ENCODE data around the gene TRIM9. TPM values are rescaled to one million over a fixed set of nuclear protein-coding genes. Genes with fewer than 3 reads are reported as not detected.

TRIM9 gene
- total and polyA plus RNA-seq, 2 experiments from 2014 or later, result 2.3 to 4.1 TPM

DNA sequence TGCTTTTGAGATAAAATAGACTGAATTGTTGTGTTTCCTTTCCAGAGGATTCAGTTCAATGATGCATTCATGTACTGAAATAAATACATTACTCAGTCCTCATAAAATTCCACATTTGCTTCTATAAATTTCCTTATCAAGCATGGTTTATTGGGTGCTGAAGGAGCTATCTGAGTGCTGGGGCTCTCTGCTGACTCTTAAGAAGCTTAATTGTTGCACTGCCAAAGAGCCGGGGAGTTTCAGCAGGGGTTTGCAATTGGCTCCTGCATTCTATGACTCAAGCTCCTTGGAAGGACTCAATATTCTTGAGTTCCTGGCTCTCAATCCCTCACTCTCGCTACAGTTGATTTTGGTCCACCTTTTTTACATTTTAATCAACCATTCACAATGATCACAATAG, 80.8 kb downstream of the TRIM9 start:
- Histone ChIP-seq H3K4me1 (ENCODE audit: low read depth) (peaks cover 9% of the 10 kb centered on the region), H3K36me3 (no peaks in the 10 kb centered on the region), H3K27ac (no peak overlapping the region), H3K27me3 (no peaks in the 10 kb centered on the region), H3K4me3 (no peak overlapping the region), H3K9me3 (ENCODE audit: low read depth) (no peaks in the 10 kb centered on the region)
- DNase-seq (ENCODE audit: low read depth in 1 of 2, low spot score in 1 of 2), result peak in 1 of 2 donors; percentile 88
- TF ChIP-seq CTCF (IDR thresholded peaks at IDR 0.05; ENCODE audit: low read depth, low read length), result no peak

- H3K36me3 ChIP-seq, result no peaks in the 10 kb centered on the region
- no peaks in the 10 kb centered on the region for H3K9me3 ChIP-seq (ENCODE audit: low read depth)
- no peak for DNase-seq (ENCODE audit: low read depth in 1 of 2, low spot score in 1 of 2)
- TF ChIP-seq CTCF (IDR thresholded peaks at IDR 0.05; ENCODE audit: low read depth, low read length), result no peak
- no peak overlapping the region for H3K4me3 ChIP-seq
- H3K4me1 ChIP-seq (ENCODE audit: low read depth), result peaks cover 5% of the 10 kb centered on the region
- H3K27me3 ChIP-seq, result no peaks in the 10 kb centered on the region
- no peak overlapping the region for H3K27ac ChIP-seq
Measured at GRCh38 chr14:51012055-51012454, 82.8 kb downstream of the TRIM9 start.

GRCh38 chr14:51008446-51008845, 86.5 kb downstream of the TRIM9 start:
- Histone ChIP-seq H3K9me3 (ENCODE audit: low read depth) (no peaks in the 10 kb centered on the region), H3K27me3 (no peaks in the 10 kb centered on the region), H3K36me3 (no peaks in the 10 kb centered on the region), H3K27ac (no peak overlapping the region), H3K4me3 (no peak overlapping the region), H3K4me1 (ENCODE audit: low read depth) (peaks cover 29% of the 10 kb centered on the region)
- DNase-seq (ENCODE audit: low read depth in 1 of 2, low spot score in 1 of 2), result no peak
- no peak for TF ChIP-seq CTCF (IDR thresholded peaks at IDR 0.05; ENCODE audit: low read depth, low read length)

GRCh38 chr14:51006781-51007211, 88.1 kb downstream of the TRIM9 start:
- Histone ChIP-seq H3K4me3 (no peak overlapping the region), H3K27ac (peak overlapping the region; percentile 42), H3K9me3 (ENCODE audit: low read depth) (no peaks in the 10 kb centered on the region), H3K36me3 (no peaks in the 10 kb centered on the region), H3K4me1 (ENCODE audit: low read depth) (peaks cover 29% of the 10 kb centered on the region), H3K27me3 (no peaks in the 10 kb centered on the region)
- TF ChIP-seq CTCF (IDR thresholded peaks at IDR 0.05; ENCODE audit: low read depth, low read length), result no peak
- DNase-seq (ENCODE audit: low read depth in 1 of 2, low spot score in 1 of 2), result peak in 1 of 2 donors; percentile 74

GRCh38 chr14:51006324-51006723, 88.6 kb downstream of the TRIM9 start:
- H3K4me1 ChIP-seq (ENCODE audit: low read depth), result peaks cover 29% of the 10 kb centered on the region
- no peaks in the 10 kb centered on the region for H3K36me3 ChIP-seq
- H3K9me3 ChIP-seq (ENCODE audit: low read depth), result no peaks in the 10 kb centered on the region
- peak overlapping the region; percentile 42 for H3K27ac ChIP-seq
- no peak overlapping the region for H3K4me3 ChIP-seq
- TF ChIP-seq CTCF (IDR thresholded peaks at IDR 0.05; ENCODE audit: low read depth, low read length), result no peak
- no peak for DNase-seq (ENCODE audit: low read depth in 1 of 2, low spot score in 1 of 2)
- H3K27me3 ChIP-seq, result no peaks in the 10 kb centered on the region

Measured in cardiac muscle cell (in vitro differentiated cells and primary cell).